PC-3 (cell line): Measurements from ENCODE around the gene HLA-DPA1.

Source experiments
- CTCF ChIP-seq: fragments of 300-600 bp; sonication (generic); conservative IDR thresholded peaks from 2 replicates; pipeline ENCODE4 v1.5.1; 2017; ENCODE audit warnings: antibody characterized with exemption, low read depth, mild to moderate bottlenecking, low read length
- EZH2 ChIP-seq: fragments of 300-600 bp; sonication (generic); IDR thresholded peaks from one replicate; pipeline ENCODE4 v1.6.1; 2017; ENCODE audit warnings: antibody characterized with exemption, mild to moderate bottlenecking, low read length; ENCODE audit not compliant: unreplicated experiment
- EZH2phosphoT487 ChIP-seq: fragments of 300-600 bp; sonication (generic); IDR thresholded peaks from 2 replicates; pipeline ENCODE4 v1.6.1; 2018; ENCODE audit warnings: mild to moderate bottlenecking, antibody characterized with exemption, low read length, borderline replicate concordance

DNA sequence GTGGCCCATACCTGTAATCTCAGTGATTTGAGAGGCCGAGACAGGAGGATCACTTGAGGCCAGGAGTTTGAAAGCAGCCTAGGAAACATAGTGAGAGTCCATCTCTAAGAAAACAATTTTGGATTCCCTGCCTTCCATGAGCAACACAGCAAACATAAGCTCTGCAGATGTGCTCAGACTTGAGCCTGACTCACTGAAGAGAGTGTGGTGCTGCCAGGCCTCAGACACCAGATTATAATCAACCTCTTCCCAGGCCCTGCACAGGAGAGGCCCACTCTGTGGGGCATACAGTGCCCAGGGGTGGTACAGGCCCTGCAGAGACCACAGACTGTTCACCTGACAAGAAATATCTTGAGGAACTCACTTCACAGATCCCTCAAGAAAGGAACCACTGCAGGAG lies 22.2 kb upstream of the HLA-DPA1 start:
- TF ChIP-seq CTCF (no peak), EZH2phosphoT487 (no peak), EZH2 (no peak)
